GM23338 (cell line): Measurements from ENCODE around the gene SLC1A4. TPM values are rescaled to one million over a fixed set of nuclear protein-coding genes. Genes with fewer than 3 reads are reported as not detected.

Experiments
- ATAC-seq: fragments of 200-7000 bp; cut with Tn5 transposase; 3 replicates; pipeline ENCODE4 v1.9.1; 2020
- DNase-seq: peaks from one replicate; pipeline ENCODE4 v3.0.0-alpha.2; 2015; ENCODE audit warnings: low spot score
- H2AFZ ChIP-seq: fragments of 200-600 bp; sonication (generic); 2 replicates; pipeline ENCODE4 v1.8.0; 2016; ENCODE audit warnings: antibody characterized with exemption, mild to moderate bottlenecking, moderate library complexity
- H3F3A ChIP-seq: fragments of 200-600 bp; sonication (generic); replicated peaks from 2 replicates; pipeline ENCODE4 v1.8.0; 2017; ENCODE audit warnings: antibody characterized with exemption, mixed run types, low read depth
- H3K27ac ChIP-seq: fragments of 200-600 bp; sonication (generic); 2 replicates; pipeline ENCODE4 v1.6.1; 2016; ENCODE audit warnings: low read depth
- H3K27me3 ChIP-seq: fragments of 200-600 bp; sonication (generic); 2 replicates; pipeline ENCODE4 v1.8.0; 2016; ENCODE audit warnings: mild to moderate bottlenecking, mixed run types, moderate library complexity; ENCODE audit not compliant: insufficient read depth
- H3K36me3 ChIP-seq: fragments of 200-600 bp; sonication (generic); 2 replicates; pipeline ENCODE4 v1.8.0; 2016; ENCODE audit warnings: mild to moderate bottlenecking; ENCODE audit not compliant: insufficient read depth
- H3K4me1 ChIP-seq: fragments of 200-600 bp; sonication (generic); 2 replicates; pipeline ENCODE4 v1.8.0; 2016; ENCODE audit warnings: mild to moderate bottlenecking, moderate library complexity; ENCODE audit not compliant: insufficient read depth
- H3K4me2 ChIP-seq: fragments of 200-600 bp; sonication (generic); 2 replicates; pipeline ENCODE4 v1.7.1; 2017; ENCODE audit warnings: mixed run types
- H3K4me3 ChIP-seq: fragments of 200-600 bp; sonication (generic); 2 replicates; pipeline ENCODE4 v1.6.1; 2016; ENCODE audit warnings: mixed run types
- H3K79me2 ChIP-seq: fragments of 200-600 bp; sonication (generic); replicated peaks from 2 replicates; pipeline ENCODE4 v1.8.0; 2017; ENCODE audit warnings: mild to moderate bottlenecking; ENCODE audit not compliant: insufficient read depth
- H3K9me2 ChIP-seq: fragments of 200-600 bp; sonication (generic); 2 replicates; pipeline ENCODE4 v1.8.0; 2017; ENCODE audit not compliant: insufficient read depth
- H4K20me1 ChIP-seq: fragments of 200-600 bp; sonication (generic); replicated peaks from 2 replicates; pipeline ENCODE4 v1.8.0; 2017; ENCODE audit warnings: mild to moderate bottlenecking; ENCODE audit not compliant: insufficient read depth
- H3K27ac Mint-ChIP-seq: 2 replicates; pipeline ENCODE4 v1.8.0; 2020; ENCODE audit warnings: inconsistent platforms, mild to moderate bottlenecking, moderate library complexity, mixed read lengths
- H3K27me3 Mint-ChIP-seq: 3 replicates; pipeline ENCODE4 v1.8.0; 2022; ENCODE audit warnings: low read depth, mild to moderate bottlenecking, moderate library complexity, mixed read lengths, inconsistent platforms; ENCODE audit not compliant: insufficient read depth, poor library complexity
- H3K36me3 Mint-ChIP-seq: 3 replicates; pipeline ENCODE4 v1.8.0; 2021; ENCODE audit warnings: low read depth, mild to moderate bottlenecking, inconsistent platforms, moderate library complexity, mixed read lengths
- H3K4me1 Mint-ChIP-seq: 3 replicates; pipeline ENCODE4 v1.8.0; 2020; ENCODE audit warnings: mild to moderate bottlenecking, inconsistent platforms, mixed read lengths
- H3K4me3 Mint-ChIP-seq: 3 replicates; pipeline ENCODE4 v1.8.0; 2021; ENCODE audit warnings: moderate library complexity, mild to moderate bottlenecking, inconsistent platforms, mixed read lengths
- H3K9me3 Mint-ChIP-seq: 3 replicates; pipeline ENCODE4 v1.8.0; 2020; ENCODE audit warnings: moderate library complexity, mild to moderate bottlenecking, inconsistent platforms, mixed read lengths
- EZH2phosphoT487 ChIP-seq: fragments of 200-600 bp; sonication (generic); IDR thresholded peaks from one replicate; pipeline ENCODE4 v1.8.1; 2018; ENCODE audit warnings: antibody characterized with exemption; ENCODE audit not compliant: unreplicated experiment
- STAT1 ChIP-seq: IDR thresholded peaks from one replicate; pipeline ENCODE4 v1.6.1; 2016; ENCODE audit warnings: antibody characterized with exemption; ENCODE audit not compliant: unreplicated experiment
- ZNF114 ChIP-seq: fragments of 250-450 bp; sonication (Bioruptor Pico); IDR thresholded peaks from 2 replicates; pipeline ENCODE4 v1.5.0; 2020; ENCODE audit warnings: mild to moderate bottlenecking, moderate library complexity
- ZNF462 ChIP-seq: fragments of 250-450 bp; sonication (Bioruptor Pico); IDR thresholded peaks from 2 replicates; pipeline ENCODE4 v1.5.0; 2020; ENCODE audit warnings: mild to moderate bottlenecking, moderate library complexity
- polyA plus RNA-seq: library from polyadenylated mRNA; unstranded; fragments of >200 nt; fragmentation: Nextera tagmentation; extraction: Ambion mirVana; gene quantifications from 2 replicates; pipeline ENCODE4 v1.2.1, GENCODE V29; 2016
- total RNA-seq: library from RNA; depleted of rRNA; stranded (reverse); fragments of >200 nt; shearing (Covaris generic); gene quantifications from 2 replicates; pipeline ENCODE4 v1.2.3, GENCODE V29; 2014

SLC1A4 gene
- total and polyA plus RNA-seq, 2 experiments from 2014 or later = 1.3 to 2.7 TPM

- TF ChIP-seq ZNF462 (CRISPR knock-in tag) (no peak), EZH2phosphoT487 (no peak), STAT1 (no peak), ZNF114 (CRISPR knock-in tag) (no peak)
Observed at GRCh38 chr2:65025453-65026123, 36.4 kb downstream of the SLC1A4 start (continued).

- no peaks in the 10 kb centered on the region for H3K9me2 ChIP-seq
- Mint-ChIP-seq H3K27me3 (no peaks in the 10 kb centered on the region), H3K9me3 (no peaks in the 10 kb centered on the region), H3K36me3 (no peaks in the 10 kb centered on the region; the same call in 2 of the 3 replicates), H3K27ac (no peak overlapping the region), H3K4me1 (peaks cover 8% of the 10 kb centered on the region), H3K4me3 (no peak overlapping the region)
- H3K4me1 ChIP-seq = peaks cover 14% of the 10 kb centered on the region
- H3K4me2 ChIP-seq = no peak overlapping the region
- TF ChIP-seq STAT1 = no peak
- H3K36me3 ChIP-seq = 0 out of 2 replicates have a peak, but pooled peaks cover 2% of the 10 kb centered on the region
- no peaks in the 10 kb centered on the region for H3F3A ChIP-seq
- no peaks in the 10 kb centered on the region for H3K27me3 ChIP-seq
- ATAC-seq = no peak
- H4K20me1 ChIP-seq = peaks cover 4% of the 10 kb centered on the region; the same call in 1 of the 2 replicates
- H3K79me2 ChIP-seq = no peaks in the 10 kb centered on the region
- no peak for DNase-seq
- no peak overlapping the region for H3K27ac ChIP-seq
- H2AFZ ChIP-seq = no peak overlapping the region
- H3K4me3 ChIP-seq = no peak overlapping the region
Observed at GRCh38 chr2:65026154-65026553, 37.0 kb downstream of the SLC1A4 start.
